Endodermal cell (in vitro differentiated cells): ENCODE results near the gene ARAF. TPM values are rescaled to one million over a fixed set of nuclear protein-coding genes. Genes with fewer than 3 reads are reported as not detected.

Source experiments
- DNase-seq: peaks from one replicate; pipeline ENCODE4 v3.0.0-alpha.2; 2017
- H3K27ac ChIP-seq: 2 replicates; pipeline ENCODE4 v1.5.1; 2013; ENCODE audit warnings: mild to moderate bottlenecking, low read depth, low read length, moderate library complexity
- H3K27me3 ChIP-seq: 2 replicates; pipeline ENCODE4 v1.6.1; 2013; ENCODE audit warnings: mild to moderate bottlenecking, low read length, moderate library complexity; ENCODE audit not compliant: insufficient read depth, control insufficient read depth, poor library complexity, severe bottlenecking
- H3K36me3 ChIP-seq: 2 replicates; pipeline ENCODE4 v1.7.0; 2013; ENCODE audit warnings: mild to moderate bottlenecking, low read length, moderate library complexity; ENCODE audit not compliant: control insufficient read depth, insufficient read depth
- H3K4me1 ChIP-seq: one replicate; pipeline ENCODE4 v1.7.0; 2013; ENCODE audit warnings: low read length; ENCODE audit not compliant: control insufficient read depth, insufficient read depth
- H3K4me3 ChIP-seq: 2 replicates; pipeline ENCODE4 v1.5.1; 2013; ENCODE audit warnings: mild to moderate bottlenecking, low read length, moderate library complexity
- H3K9ac ChIP-seq: 2 replicates; pipeline ENCODE4 v1.6.1; 2013; ENCODE audit warnings: mild to moderate bottlenecking, low read length, moderate library complexity; ENCODE audit not compliant: poor library complexity, severe bottlenecking; ENCODE audit errors: extremely low read depth
- H3K9me3 ChIP-seq: 2 replicates; pipeline ENCODE4 v1.6.1; 2013; ENCODE audit warnings: mild to moderate bottlenecking, low read length, moderate library complexity; ENCODE audit not compliant: control insufficient read depth
- H3K27ac Mint-ChIP-seq: 2 replicates; pipeline ENCODE4 v1.8.0; 2020; ENCODE audit warnings: mixed read lengths
- H3K27me3 Mint-ChIP-seq: 2 replicates; pipeline ENCODE4 v1.8.0; 2021; ENCODE audit warnings: mild to moderate bottlenecking, mixed read lengths; ENCODE audit not compliant: insufficient read depth
- H3K36me3 Mint-ChIP-seq: 2 replicates; pipeline ENCODE4 v1.8.0; 2020; ENCODE audit warnings: low read depth, mixed read lengths
- H3K4me1 Mint-ChIP-seq: 2 replicates; pipeline ENCODE4 v1.8.0; 2020; ENCODE audit warnings: mixed read lengths
- H3K4me3 Mint-ChIP-seq: 2 replicates; pipeline ENCODE4 v1.8.0; 2020; ENCODE audit warnings: mild to moderate bottlenecking, moderate library complexity, mixed read lengths
- H3K9me3 Mint-ChIP-seq: 2 replicates; pipeline ENCODE4 v1.8.0; 2020; ENCODE audit warnings: mild to moderate bottlenecking, mixed read lengths
- WGBS, 2 experiments: methylation state at CpG; one replicate each; pipeline versions ENCODE4 v1.1.5 to v1.1.7; 2013; ENCODE audit warnings: missing lambda C conversion rate in 2 of 2, mixed read lengths in 1 of 2; ENCODE audit not compliant: insufficient coverage in 1 of 2, insufficient read length in 1 of 2; 5-methylcytosine and 5-hydroxymethylcytosine counted together
- total RNA-seq, 2 donors: library from RNA; stranded (reverse); fragmentation: NEBNext Ultra II Directional in 1 of 2; extraction: Animal tissue kit (Norgen Biotek cat#: 25700) in 1 of 2; gene quantifications; 2 replicates in 1 of 2; 3 replicates in 1 of 2; pipeline ENCODE4 v1.2.1, GENCODE V29; 2021
- TF ChIP-seq, protein P1 (sequence below): fragments of 200-600 bp; sonication (generic); conservative IDR thresholded peaks from 2 replicates; pipeline ENCODE4 v1.5.0; 2021; ENCODE audit warnings: antibody characterized with exemption, mild to moderate bottlenecking

Gene ARAF
- total RNA-seq, 2 donors from 2014 or later, result 47.7 to 48.7 TPM

DNA sequence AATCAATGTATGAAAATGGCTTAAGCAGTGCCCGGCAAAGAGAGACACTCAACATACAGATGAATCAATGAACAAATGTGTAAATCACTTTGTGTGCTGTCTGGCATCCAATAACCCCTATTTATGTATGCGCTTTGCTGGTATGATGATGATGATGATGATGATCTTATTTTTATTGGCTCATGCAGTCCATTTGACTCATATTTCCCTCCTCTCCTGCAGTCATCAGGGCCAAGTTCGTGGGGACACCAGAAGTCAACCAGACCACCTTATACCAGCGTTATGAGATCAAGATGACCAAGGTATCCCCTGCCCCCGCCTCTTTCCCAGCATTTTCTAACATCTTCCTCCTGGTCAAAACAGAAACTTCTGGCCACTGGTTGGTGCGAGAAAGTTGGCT lies 23.7 kb downstream of the ARAF start:
- Histone ChIP-seq H3K36me3 (no peaks in the 10 kb centered on the region), H3K4me3 (no peak overlapping the region), H3K4me1 (no peaks in the 10 kb centered on the region), H3K9me3 (no peaks in the 10 kb centered on the region), H3K27ac (no peak overlapping the region), H3K9ac (no peak overlapping the region), H3K27me3 (no peaks in the 10 kb centered on the region)
- Mint-ChIP-seq H3K36me3 (no peaks in the 10 kb centered on the region), H3K4me1 (peaks cover 9% of the 10 kb centered on the region), H3K9me3 (peaks cover 60% of the 10 kb centered on the region), H3K27me3 (no peaks in the 10 kb centered on the region), H3K4me3 (no peak overlapping the region), H3K27ac (no peak overlapping the region)
- TF ChIP-seq, protein P1, sequence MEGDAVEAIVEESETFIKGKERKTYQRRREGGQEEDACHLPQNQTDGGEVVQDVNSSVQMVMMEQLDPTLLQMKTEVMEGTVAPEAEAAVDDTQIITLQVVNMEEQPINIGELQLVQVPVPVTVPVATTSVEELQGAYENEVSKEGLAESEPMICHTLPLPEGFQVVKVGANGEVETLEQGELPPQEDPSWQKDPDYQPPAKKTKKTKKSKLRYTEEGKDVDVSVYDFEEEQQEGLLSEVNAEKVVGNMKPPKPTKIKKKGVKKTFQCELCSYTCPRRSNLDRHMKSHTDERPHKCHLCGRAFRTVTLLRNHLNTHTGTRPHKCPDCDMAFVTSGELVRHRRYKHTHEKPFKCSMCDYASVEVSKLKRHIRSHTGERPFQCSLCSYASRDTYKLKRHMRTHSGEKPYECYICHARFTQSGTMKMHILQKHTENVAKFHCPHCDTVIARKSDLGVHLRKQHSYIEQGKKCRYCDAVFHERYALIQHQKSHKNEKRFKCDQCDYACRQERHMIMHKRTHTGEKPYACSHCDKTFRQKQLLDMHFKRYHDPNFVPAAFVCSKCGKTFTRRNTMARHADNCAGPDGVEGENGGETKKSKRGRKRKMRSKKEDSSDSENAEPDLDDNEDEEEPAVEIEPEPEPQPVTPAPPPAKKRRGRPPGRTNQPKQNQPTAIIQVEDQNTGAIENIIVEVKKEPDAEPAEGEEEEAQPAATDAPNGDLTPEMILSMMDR, result no peak
- no peak for DNase-seq
- 98 to 100% methylated on average over 1 to 6 of the region's 6 CpGs for WGBS, 2 experiments

DNA sequence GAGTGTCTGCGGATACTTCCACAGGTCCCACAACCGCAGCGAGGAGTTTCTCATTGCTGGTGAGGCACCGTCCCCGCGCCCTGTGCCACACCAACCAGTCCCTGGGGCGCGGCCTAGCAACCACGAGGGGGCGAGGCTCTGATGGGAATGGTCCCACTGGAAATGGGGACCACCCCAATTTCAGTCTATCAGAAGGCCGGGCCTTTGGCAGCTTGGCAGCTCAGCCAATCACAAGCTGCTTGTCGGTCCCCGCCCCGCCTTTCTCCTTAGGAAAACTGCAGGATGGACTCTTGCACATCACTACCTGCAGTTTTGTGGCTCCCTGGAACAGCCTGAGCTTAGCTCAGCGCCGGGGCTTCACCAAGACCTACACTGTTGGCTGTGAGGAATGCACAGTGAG lies 24.3 kb downstream of the ARAF start:
- Histone ChIP-seq H3K9me3 (no peaks in the 10 kb centered on the region), H3K27ac (no peak overlapping the region), H3K27me3 (no peaks in the 10 kb centered on the region), H3K4me1 (no peaks in the 10 kb centered on the region), H3K36me3 (no peaks in the 10 kb centered on the region), H3K9ac (no peak overlapping the region), H3K4me3 (no peak overlapping the region)
- 95 to 100% methylated on average over 1 to 16 of the region's 16 CpGs for WGBS, 2 experiments
- Mint-ChIP-seq H3K4me1 (peaks cover 9% of the 10 kb centered on the region), H3K9me3 (peaks cover 65% of the 10 kb centered on the region), H3K4me3 (no peak overlapping the region), H3K27ac (no peak overlapping the region), H3K36me3 (no peaks in the 10 kb centered on the region), H3K27me3 (no peaks in the 10 kb centered on the region)
- TF ChIP-seq, protein P1, result no peak
- no peak for DNase-seq

DNA sequence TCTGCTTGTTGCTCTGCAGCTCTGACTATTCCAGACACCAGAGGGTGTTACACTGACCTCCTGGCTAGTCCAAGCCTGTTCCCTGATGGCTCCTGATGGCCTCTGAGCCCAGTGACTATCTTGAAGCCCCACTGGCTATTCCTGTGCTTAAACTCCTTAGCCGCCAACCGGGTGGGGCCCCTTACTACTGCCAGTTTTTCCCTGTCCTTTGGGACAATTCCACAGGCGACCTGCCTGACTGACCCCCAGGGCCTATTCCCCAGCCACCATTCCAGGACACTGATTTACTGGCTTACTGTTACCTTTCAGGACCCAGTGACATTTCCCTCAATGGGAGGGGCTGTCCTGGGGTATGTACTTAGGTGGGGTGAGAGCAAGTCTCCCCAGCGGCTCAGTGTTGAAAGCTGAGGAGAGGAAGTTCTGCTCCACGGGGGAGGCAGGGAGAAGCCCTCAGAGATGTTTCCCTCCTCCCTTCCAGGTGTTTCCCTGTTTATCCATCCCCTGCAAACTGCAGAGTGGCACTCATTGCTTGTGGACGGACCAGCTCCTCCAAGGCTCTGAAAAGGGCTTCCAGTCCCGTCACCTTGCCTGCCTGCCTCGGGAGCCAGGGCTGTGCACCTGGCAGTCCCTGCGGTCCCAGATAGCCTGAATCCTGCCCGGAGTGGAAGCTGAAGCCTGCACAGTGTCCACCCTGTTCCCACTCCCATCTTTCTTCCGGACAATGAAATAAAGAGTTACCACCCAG lies 25.2 kb downstream of the ARAF start:
- H3K27ac ChIP-seq, result no peak overlapping the region
- no peaks in the 10 kb centered on the region for H3K36me3 ChIP-seq

More for the DNA sequence above, 25.2 kb downstream of the ARAF start:
- Histone ChIP-seq H3K27me3 (no peaks in the 10 kb centered on the region), H3K9ac (no peak overlapping the region), H3K9me3 (no peaks in the 10 kb centered on the region), H3K4me1 (no peaks in the 10 kb centered on the region), H3K4me3 (no peak overlapping the region)
- H3K9me3 Mint-ChIP-seq, result peaks cover 62% of the 10 kb centered on the region
- H3K4me3 Mint-ChIP-seq, result no peak overlapping the region
- H3K27me3 Mint-ChIP-seq, result no peaks in the 10 kb centered on the region
- no peaks in the 10 kb centered on the region for H3K36me3 Mint-ChIP-seq
- TF ChIP-seq, protein P1, result no peak
- WGBS, 2 experiments, result 94 to 96% methylated on average over 4 to 11 of the region's 11 CpGs
- peaks cover 9% of the 10 kb centered on the region for H3K4me1 Mint-ChIP-seq
- H3K27ac Mint-ChIP-seq, result peak overlapping the region; percentile 8
- DNase-seq, result no peak
